Activated B cell treated with CpG ODN at 0.5 μM for 24 hours (primary cell): ENCODE results near the gene TOLLIP. TPM values are rescaled to one million over a fixed set of nuclear protein-coding genes. Genes with fewer than 3 reads are reported as not detected.
"Not testable (repeated sequence)": the region's sequence is repeated elsewhere in the genome, so short reads cannot be mapped to it uniquely, and the experiment has no call there.

ENCODE experiments used
- ATAC-seq: fragments of 200-7000 bp; cut with Tn5 transposase; one replicate; pipeline ENCODE4 v1.10.0; 2021; ENCODE audit warnings: low read depth, mild to moderate bottlenecking, moderate library complexity
- CTCF ChIA-PET: fragments of 350-600 bp; sonication (Branson Sonifier 250); formaldehyde crosslinking; loops from one replicate; lab custom pipeline; 2021; ENCODE audit warnings: antibody characterized with exemption; lab: Charles Lee
- POLR2A ChIA-PET: fragments of 350-600 bp; sonication (Branson Sonifier 250); formaldehyde crosslinking; loops from one replicate; lab custom pipeline; 2021; ENCODE audit warnings: antibody characterized with exemption; lab: Charles Lee
- DNase-seq: peaks from one replicate; pipeline ENCODE4 v3.0.0; 2022
- H3K27ac Mint-ChIP-seq: one replicate; pipeline ENCODE4 v1.8.0; 2020; ENCODE audit warnings: mixed read lengths
- H3K27me3 Mint-ChIP-seq: one replicate; pipeline ENCODE4 v1.8.0; 2021; ENCODE audit warnings: mixed read lengths
- H3K36me3 Mint-ChIP-seq: one replicate; pipeline ENCODE4 v1.8.0; 2021; ENCODE audit warnings: low read depth, mixed read lengths
- H3K4me1 Mint-ChIP-seq: one replicate; pipeline ENCODE4 v1.8.0; 2021; ENCODE audit warnings: mixed read lengths
- H3K4me3 Mint-ChIP-seq: one replicate; pipeline ENCODE4 v1.8.0; 2020; ENCODE audit warnings: mild to moderate bottlenecking, mixed read lengths
- H3K9me3 Mint-ChIP-seq: one replicate; pipeline ENCODE4 v1.8.0; 2020; ENCODE audit warnings: mixed read lengths
- CTCF ChIP-seq: fragments of 200-600 bp; IDR thresholded peaks from one replicate; pipeline ENCODE4 v1.8.0; 2022; ENCODE audit warnings: antibody characterized with exemption, mild to moderate bottlenecking
- intact Hi-C: fragments of 100-400 bp; cut with micrococcal nuclease; formaldehyde crosslinking; loops from one replicate; pipeline ENCODE4 v1.15.1; 2024
- total RNA-seq: library from RNA; stranded (reverse); gene quantifications from 2 replicates; pipeline ENCODE4 v1.2.3, GENCODE V29; 2022

Gene TOLLIP
- total RNA-seq, 1 donor from 2014 or later, result 46.4 TPM

DNA sequence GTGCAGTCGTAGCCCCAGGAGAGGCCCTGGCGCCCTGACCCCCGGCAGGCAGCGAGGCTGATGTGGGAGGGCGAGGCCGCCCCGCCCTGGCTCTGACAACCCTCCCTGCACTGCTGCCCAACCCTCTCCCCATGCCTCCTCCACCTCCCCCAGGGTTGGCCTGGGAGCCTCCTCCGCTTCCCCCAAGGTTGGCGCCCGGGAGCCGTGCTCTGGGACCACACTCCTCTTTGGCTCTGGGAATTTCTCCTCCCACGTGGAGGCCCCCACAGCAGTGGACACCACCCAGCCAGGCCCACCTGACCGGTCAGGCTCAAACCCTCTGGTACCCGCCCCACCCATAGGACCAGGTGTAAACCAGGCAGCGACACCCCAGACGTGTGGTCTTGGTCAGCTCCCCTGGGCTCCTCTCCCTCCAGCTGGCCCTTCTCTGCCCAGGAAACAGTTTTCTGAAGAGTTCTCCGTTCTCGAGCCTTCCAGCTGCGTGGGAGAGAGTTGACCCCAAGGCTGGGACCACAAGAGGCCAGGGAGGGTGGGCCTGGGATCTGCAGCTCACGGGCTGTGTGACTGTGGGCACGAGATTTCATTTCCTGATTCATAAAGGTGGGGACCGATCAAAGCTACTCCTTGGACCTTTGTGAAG is 40.8 kb upstream of the TOLLIP start:
- no peaks in the 10 kb centered on the region for H3K4me1 Mint-ChIP-seq
- DNase-seq, result no peak
- no peaks in the 10 kb centered on the region for H3K9me3 Mint-ChIP-seq
- H3K4me3 Mint-ChIP-seq, result no peak overlapping the region
- ATAC-seq, result no peak
- H3K36me3 Mint-ChIP-seq, result no peaks in the 10 kb centered on the region
- ChIA-PET CTCF (no interaction called here), POLR2A (interaction anchor here (0.7 to 1.1 kb wide), 2 partner anchors 14 to 88 kb away, joined by 3 read pairs; no protein-coding TSS in a partner anchor)
- intact Hi-C loops, result no loop called here
- no peak overlapping the region for H3K27ac Mint-ChIP-seq
- TF ChIP-seq CTCF, result no peak
- H3K27me3 Mint-ChIP-seq, result no peaks in the 10 kb centered on the region

DNA sequence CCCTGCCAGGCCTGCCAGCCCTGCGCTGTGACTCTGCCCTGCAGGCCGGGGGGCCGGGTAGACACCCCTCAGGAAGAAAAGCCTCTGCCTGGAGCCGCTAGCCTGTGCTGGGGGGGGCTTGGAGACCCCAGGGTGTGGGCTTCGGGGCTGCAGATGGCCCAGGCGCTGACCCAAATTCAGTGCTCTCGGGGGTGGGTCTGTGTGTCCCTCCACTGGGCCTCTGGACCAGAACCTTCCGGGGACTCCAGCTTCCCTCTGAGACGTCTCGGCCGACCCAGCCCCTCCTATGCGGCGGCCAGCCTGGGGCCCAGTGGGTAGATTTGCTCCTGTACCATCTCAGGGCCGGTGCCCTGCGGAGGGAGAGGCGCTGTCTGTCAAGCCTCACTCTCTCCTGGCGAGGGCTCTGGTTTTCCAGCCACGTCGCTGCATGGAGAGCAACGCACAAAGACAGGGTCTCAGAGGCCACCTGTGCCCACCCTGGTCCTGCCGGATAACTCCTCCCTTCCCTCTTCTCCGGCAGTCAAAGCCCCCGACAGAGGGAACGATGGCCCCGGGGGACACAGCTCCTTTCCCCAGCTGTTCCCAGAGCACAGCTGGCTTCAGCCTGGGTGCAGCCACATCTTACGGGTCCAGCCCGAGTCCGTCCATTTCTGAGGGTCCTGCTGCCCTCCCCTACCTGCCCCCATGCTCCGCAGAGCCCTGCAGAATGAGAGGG is 40.1 kb upstream of the TOLLIP start:
- Mint-ChIP-seq H3K4me3 (no peak overlapping the region), H3K4me1 (no peaks in the 10 kb centered on the region), H3K27ac (no peak overlapping the region), H3K9me3 (no peaks in the 10 kb centered on the region), H3K36me3 (no peaks in the 10 kb centered on the region), H3K27me3 (no peaks in the 10 kb centered on the region)
- ChIA-PET POLR2A (no interaction called here), CTCF (no interaction called here)
- no peak for TF ChIP-seq CTCF
- ATAC-seq, result no peak
- intact Hi-C loops, result no loop called here
- no peak for DNase-seq

DNA sequence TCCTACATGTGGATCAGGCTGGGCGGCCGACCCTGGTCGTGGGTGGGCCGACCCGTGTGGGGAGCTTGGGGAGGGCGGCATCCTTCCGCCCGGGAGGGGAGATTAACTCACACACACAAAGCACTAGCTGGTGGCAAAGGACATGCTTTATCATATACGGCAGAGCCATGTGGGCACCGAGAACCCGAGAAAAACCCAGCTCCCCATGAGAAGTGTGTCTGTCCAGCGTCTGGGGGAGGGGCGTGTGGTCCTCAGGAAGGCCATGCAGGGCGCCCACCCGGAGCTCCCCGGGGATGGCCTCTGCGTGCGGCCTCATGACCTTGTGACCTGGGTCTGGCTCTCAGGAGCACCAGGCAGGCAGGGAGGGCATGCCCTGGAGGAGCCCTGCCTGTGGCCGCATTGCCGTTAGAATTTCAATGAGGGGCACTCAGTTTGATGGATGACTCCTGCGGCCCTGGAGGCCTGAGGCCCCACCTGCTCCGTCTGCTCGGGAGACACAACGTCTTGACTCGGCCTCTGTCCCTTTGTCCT is 39.4 kb upstream of the TOLLIP start:
- no peak for TF ChIP-seq CTCF
- H3K4me1 Mint-ChIP-seq, result no peaks in the 10 kb centered on the region
- H3K27ac Mint-ChIP-seq, result no peak overlapping the region
- ChIA-PET CTCF (no interaction called here), POLR2A (no interaction called here)
- ATAC-seq, result no peak
- H3K36me3 Mint-ChIP-seq, result no peaks in the 10 kb centered on the region
- no peaks in the 10 kb centered on the region for H3K27me3 Mint-ChIP-seq
- H3K9me3 Mint-ChIP-seq, result no peaks in the 10 kb centered on the region
- DNase-seq, result no peak
- intact Hi-C loops, result no loop called here
- H3K4me3 Mint-ChIP-seq, result no peak overlapping the region

DNA sequence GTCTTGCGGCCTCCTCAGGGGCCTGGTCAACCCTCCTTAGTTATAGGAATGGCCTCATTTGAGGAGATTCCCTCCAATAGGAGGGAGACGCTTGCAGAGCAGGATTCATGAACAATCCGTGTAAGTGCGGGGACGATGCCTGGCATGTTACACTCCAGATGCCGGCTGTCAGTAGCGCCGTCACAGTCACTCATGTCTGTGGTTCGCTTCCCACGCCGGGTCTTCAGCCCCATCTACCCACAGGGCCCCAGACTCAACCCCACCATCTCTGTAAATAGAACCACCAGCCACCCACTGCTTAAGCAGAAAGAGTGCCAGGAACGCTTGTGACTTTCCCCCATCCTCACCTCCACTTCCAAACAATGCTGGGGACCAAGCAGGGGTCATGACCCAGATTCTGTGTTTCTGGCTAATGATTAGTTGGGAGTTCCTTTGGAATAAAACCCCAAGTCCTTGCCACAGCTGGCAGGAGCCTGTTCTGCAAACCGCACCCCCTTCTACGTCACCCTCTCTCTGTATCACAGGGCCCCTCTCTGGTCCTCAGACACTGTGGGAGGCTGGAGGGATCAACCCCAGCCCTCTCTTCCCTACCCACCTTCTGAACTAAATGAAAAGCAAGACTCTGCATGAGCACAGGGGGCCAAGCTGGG is 38.8 kb upstream of the TOLLIP start:
- no peaks in the 10 kb centered on the region for H3K4me1 Mint-ChIP-seq
- no peak overlapping the region for H3K27ac Mint-ChIP-seq
- no peak overlapping the region for H3K4me3 Mint-ChIP-seq
- intact Hi-C loops, result no loop called here
- no peaks in the 10 kb centered on the region for H3K27me3 Mint-ChIP-seq
- ChIA-PET POLR2A (no interaction called here), CTCF (no interaction called here)
- no peak for DNase-seq
- no peak for TF ChIP-seq CTCF
- no peaks in the 10 kb centered on the region for H3K36me3 Mint-ChIP-seq
- H3K9me3 Mint-ChIP-seq, result no peaks in the 10 kb centered on the region
- no peak for ATAC-seq

GRCh38 chr11:1347411-1347999 is 38.1 kb upstream of the TOLLIP start:
- POLR2A ChIA-PET, H3K4me3 Mint-ChIP-seq, ATAC-seq, intact Hi-C loops, H3K36me3 Mint-ChIP-seq, DNase-seq, CTCF ChIA-PET, H3K27me3 Mint-ChIP-seq, H3K27ac Mint-ChIP-seq, H3K4me1 Mint-ChIP-seq, H3K9me3 Mint-ChIP-seq: not testable (repeated sequence)
